GM23338 (cell line): Measurements from ENCODE around the gene NUP205.

ENCODE experiments used
- CTCF ChIP-seq, 2 experiments: fragments of 200-600 bp in 1 of 2; sonication (generic) in 1 of 2; conservative IDR thresholded peaks; 2 replicates each; pipeline versions ENCODE4 v1.5.1 to v1.6.1; 2016 to 2017; ENCODE audit warnings: antibody characterized with exemption in 2 of 2, low read depth in 2 of 2, mild to moderate bottlenecking in 2 of 2, moderate library complexity in 1 of 2
- POLR2AphosphoS5 ChIP-seq: IDR thresholded peaks from 2 replicates; pipeline ENCODE4 v1.6.1; 2016; ENCODE audit warnings: antibody characterized with exemption, low read depth

DNA sequence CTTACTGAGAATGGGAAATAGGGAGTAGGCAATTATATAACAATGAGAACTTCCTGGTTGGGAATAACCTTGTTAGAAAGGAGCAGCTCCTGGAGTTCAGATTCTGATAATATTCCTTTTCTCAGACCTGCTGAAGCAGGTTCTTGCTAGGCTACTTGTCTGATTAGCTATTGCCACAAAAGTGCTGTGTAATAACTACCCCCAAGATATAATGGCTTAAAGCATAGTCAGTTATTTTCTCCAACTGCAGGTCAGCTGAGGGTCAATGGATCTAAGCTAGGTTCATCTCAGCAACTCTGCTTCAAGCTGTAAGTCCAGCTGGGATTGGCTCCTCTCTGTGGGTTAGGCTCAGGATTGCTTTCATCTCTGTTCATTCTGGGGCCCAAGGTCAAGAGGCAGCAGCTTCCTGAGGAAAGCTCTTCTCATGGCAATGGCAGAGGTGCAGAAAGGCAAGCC is 38.5 kb upstream of the NUP205 start:
- TF ChIP-seq POLR2AphosphoS5 (no peak), CTCF (conservative IDR thresholded peaks at IDR 0.05; ENCODE audit: low read depth in 2 of 2) (no peak)
